Loucy (cell line): ENCODE results near the gene CBX2.

ENCODE experiments used
- H2AFZ ChIP-seq: fragments of 200-600 bp; sonication (generic); 2 replicates; pipeline ENCODE4 v1.6.0; 2016; ENCODE audit warnings: antibody characterized with exemption, mild to moderate bottlenecking, low read length, moderate library complexity
- H3F3A ChIP-seq: fragments of 200-600 bp; 2 replicates; pipeline ENCODE4 v1.6.0; 2016; ENCODE audit warnings: antibody characterized with exemption, low read depth, mild to moderate bottlenecking
- H3K27me3 ChIP-seq: fragments of 200-600 bp; sonication (generic); 2 replicates; pipeline ENCODE4 v1.6.1; 2014; ENCODE audit warnings: low read length, mild to moderate bottlenecking; ENCODE audit not compliant: insufficient read depth, poor library complexity, severe bottlenecking
- H3K36me3 ChIP-seq: fragments of 200-600 bp; sonication (generic); 2 replicates; pipeline ENCODE4 v1.6.1; 2016; ENCODE audit warnings: low read length; ENCODE audit not compliant: insufficient read depth
- H3K4me1 ChIP-seq: fragments of 200-600 bp; sonication (generic); 2 replicates; pipeline ENCODE4 v1.5.1; 2014; ENCODE audit warnings: low read length, mild to moderate bottlenecking; ENCODE audit not compliant: insufficient read depth, poor library complexity, severe bottlenecking
- H3K4me2 ChIP-seq: fragments of 200-600 bp; sonication (generic); 2 replicates; pipeline ENCODE4 v1.6.0; 2014; ENCODE audit warnings: antibody characterized with exemption, low read length, low read depth, mild to moderate bottlenecking; ENCODE audit not compliant: poor library complexity, severe bottlenecking
- H3K4me3 ChIP-seq: fragments of 200-600 bp; sonication (generic); 2 replicates; pipeline ENCODE4 v1.5.1; 2014; ENCODE audit warnings: low read length, mild to moderate bottlenecking, mixed read lengths; ENCODE audit not compliant: poor library complexity, severe bottlenecking
- H3K79me2 ChIP-seq: fragments of 200-600 bp; sonication (generic); 2 replicates; pipeline ENCODE4 v1.6.1; 2014; ENCODE audit warnings: low read length; ENCODE audit not compliant: insufficient read depth
- H3K9ac ChIP-seq: fragments of 200-600 bp; sonication (generic); 2 replicates; pipeline ENCODE4 v1.6.0; 2014; ENCODE audit warnings: mild to moderate bottlenecking, low read depth, low read length, moderate library complexity; ENCODE audit not compliant: poor library complexity, severe bottlenecking
- H3K9me2 ChIP-seq: fragments of 200-600 bp; sonication (generic); replicated peaks from 2 replicates; pipeline ENCODE4 v1.6.1; 2016; ENCODE audit warnings: low read depth, low read length, mixed read lengths
- H3K9me3 ChIP-seq: fragments of 200-600 bp; sonication (generic); 2 replicates; pipeline ENCODE4 v1.6.1; 2014; ENCODE audit warnings: mild to moderate bottlenecking, antibody characterized with exemption, low read length, low read depth; ENCODE audit not compliant: insufficient read depth
- H4K20me1 ChIP-seq: fragments of 200-600 bp; sonication (generic); 2 replicates; pipeline ENCODE4 v1.6.0; 2014; ENCODE audit warnings: antibody characterized with exemption, low read length, mild to moderate bottlenecking; ENCODE audit not compliant: insufficient read depth, poor library complexity, severe bottlenecking
- CTCF ChIP-seq: fragments of 200-600 bp; sonication (generic); conservative IDR thresholded peaks from 2 replicates; pipeline ENCODE4 v1.5.1; 2014; ENCODE audit warnings: mild to moderate bottlenecking, antibody characterized with exemption, low read length
- EZH2phosphoT487 ChIP-seq: fragments of 200-600 bp; IDR thresholded peaks from 2 replicates; pipeline ENCODE4 v1.6.1; 2018; ENCODE audit warnings: antibody characterized with exemption, mild to moderate bottlenecking, moderate library complexity, borderline replicate concordance

The CBX2 gene

DNA sequence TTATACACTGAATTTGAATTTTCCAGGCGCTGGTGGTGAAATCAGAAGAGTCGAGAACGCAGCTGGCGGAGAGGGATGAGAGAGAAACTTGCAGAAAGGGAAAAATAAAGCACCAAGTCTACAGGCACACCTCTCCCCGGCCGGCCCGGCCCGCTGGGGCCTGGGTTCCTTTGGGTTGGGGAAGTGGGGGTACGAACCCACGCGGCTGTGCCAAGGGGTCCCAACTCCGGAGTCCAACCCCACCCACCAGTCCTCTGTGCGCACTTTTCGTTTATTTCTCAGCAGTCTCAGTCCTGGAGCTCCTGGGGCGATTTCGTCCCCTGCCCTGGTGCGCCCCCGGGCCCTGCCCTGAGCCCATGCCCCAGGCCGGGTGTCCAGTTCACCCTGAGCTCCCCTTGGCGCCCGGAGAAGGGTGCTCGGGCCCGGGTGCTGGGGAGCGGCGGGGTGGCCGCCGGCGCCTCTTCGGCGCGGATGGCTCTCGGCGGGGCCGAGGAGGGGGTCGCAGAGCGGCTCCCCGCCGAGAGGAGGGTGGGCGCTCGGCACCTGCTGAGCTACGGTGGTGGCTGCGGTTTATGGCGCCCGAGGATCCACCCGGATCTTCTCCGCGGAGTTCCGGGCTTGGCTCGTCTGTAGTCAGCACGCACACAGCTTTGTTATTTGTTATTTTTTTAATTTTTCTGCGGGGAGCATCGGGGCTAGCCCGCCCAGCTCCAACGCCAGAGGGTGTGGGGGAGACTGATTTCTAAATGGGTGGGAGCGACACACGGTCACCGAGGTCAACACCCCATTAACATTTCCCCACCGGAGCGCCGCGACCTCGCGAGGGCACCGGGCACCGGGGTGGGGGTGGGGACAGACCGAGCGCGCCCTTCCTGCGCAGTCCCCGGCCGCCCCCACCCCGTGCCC, 34.7 kb downstream of the CBX2 start:
- Histone ChIP-seq H3F3A (0 out of 2 replicates have a peak, but pooled peaks cover 5% of the 10 kb centered on the region), H3K4me3 (peak overlapping the region; percentile 80), H3K9ac (peak overlapping the region; percentile 98), H3K27me3 (no peaks in the 10 kb centered on the region), H3K36me3 (no peaks in the 10 kb centered on the region), H3K9me2 (no peaks in the 10 kb centered on the region), H3K4me2 (peak overlapping the region; percentile 100), H3K4me1 (peaks cover 29% of the 10 kb centered on the region), H3K9me3 (no peaks in the 10 kb centered on the region), H2AFZ (peak overlapping the region; percentile 35; the same call in 1 of the 2 replicates), H4K20me1 (no peaks in the 10 kb centered on the region), H3K79me2 (peaks cover 20% of the 10 kb centered on the region; the same call in 1 of the 2 replicates)
- no peak for TF ChIP-seq EZH2phosphoT487

GRCh38 chr17:79813297-79814126, 35.6 kb downstream of the CBX2 start:
- Histone ChIP-seq H3K9me2 (no peaks in the 10 kb centered on the region), H3F3A (no peaks in the 10 kb centered on the region), H3K27me3 (no peaks in the 10 kb centered on the region), H3K4me1 (peaks cover 20% of the 10 kb centered on the region), H4K20me1 (no peaks in the 10 kb centered on the region), H3K9me3 (no peaks in the 10 kb centered on the region), H3K79me2 (peaks cover 20% of the 10 kb centered on the region; the same call in 1 of the 2 replicates), H3K4me3 (peak overlapping the region; percentile 80), H3K9ac (peak overlapping the region; percentile 98), H3K36me3 (no peaks in the 10 kb centered on the region), H3K4me2 (peak overlapping the region; percentile 66), H2AFZ (no peak overlapping the region)
- TF ChIP-seq EZH2phosphoT487 (no peak), CTCF (no peak)

- peak overlapping the region; percentile 66 for H3K4me2 ChIP-seq
- no peaks in the 10 kb centered on the region for H3K9me2 ChIP-seq
- TF ChIP-seq EZH2phosphoT487 = no peak
- TF ChIP-seq CTCF = no peak
- no peaks in the 10 kb centered on the region for H3K9me3 ChIP-seq
- no peak overlapping the region for H2AFZ ChIP-seq
- H4K20me1 ChIP-seq = no peaks in the 10 kb centered on the region
- H3K36me3 ChIP-seq = no peaks in the 10 kb centered on the region
- no peaks in the 10 kb centered on the region for H3K27me3 ChIP-seq
- no peaks in the 10 kb centered on the region for H3F3A ChIP-seq
- peaks cover 20% of the 10 kb centered on the region; the same call in 1 of the 2 replicates for H3K79me2 ChIP-seq
- peaks cover 16% of the 10 kb centered on the region for H3K4me1 ChIP-seq
- H3K9ac ChIP-seq = peak overlapping the region; percentile 81
- peak overlapping the region; percentile 69 for H3K4me3 ChIP-seq
These were observed 36.4 kb downstream of the CBX2 start for GRCh38 chr17:79814127-79814973.
